ENCODE measurements around the gene CFP.

Gene CFP

GRCh38 chrX:47597222-47597621 is 32.5 kb downstream of the CFP start:
- DNase-seq = no peak

- no peak for DNase-seq
Measured at GRCh38 chrX:47596256-47596655, 33.5 kb downstream of the CFP start.

- DNase-seq = no peak
Measured at GRCh38 chrX:47595716-47596251, 33.9 kb downstream of the CFP start.

- no peak for DNase-seq
Measured at GRCh38 chrX:47593522-47593921, 36.2 kb downstream of the CFP start.

GRCh38 chrX:47590984-47591383 is 38.7 kb downstream of the CFP start:
- no peak for DNase-seq

- DNase-seq = no peak
Measured at GRCh38 chrX:47587906-47588735, 41.6 kb downstream of the CFP start.

- DNase-seq = no peak
Measured at GRCh38 chrX:47587091-47587891, 42.4 kb downstream of the CFP start.

GRCh38 chrX:47586043-47586787 is 43.5 kb downstream of the CFP start:
- no peak for DNase-seq

- DNase-seq = no peak
Measured at GRCh38 chrX:47585273-47585672, 44.5 kb downstream of the CFP start.

- no peak for DNase-seq
Measured at GRCh38 chrX:47584714-47585113, 45.0 kb downstream of the CFP start.

GRCh38 chrX:47583240-47583861 is 46.4 kb downstream of the CFP start:
- no peak for DNase-seq

GRCh38 chrX:47581731-47582647 is 47.7 kb downstream of the CFP start, which contains the start of gene TIMP1:
Gene TIMP1 (plus strand): TSS chrX:47582436. CDS start chrX:47583416, 980 bp downstream.
- DNase-seq = no peak

- DNase-seq = no peak
Measured at GRCh38 chrX:47579537-47579936, 50.2 kb downstream of the CFP start.

- DNase-seq = no peak
Measured at GRCh38 chrX:47578692-47579091, 51.0 kb downstream of the CFP start.

GRCh38 chrX:47577901-47578300 is 51.8 kb downstream of the CFP start:
- DNase-seq = no peak

- no peak for DNase-seq
Measured at GRCh38 chrX:47577424-47577823, 52.3 kb downstream of the CFP start.

- no peak for DNase-seq
Measured at GRCh38 chrX:47576021-47576898, 53.5 kb downstream of the CFP start.

- DNase-seq = no peak
Measured at GRCh38 chrX:47574547-47575301, 55.0 kb downstream of the CFP start.

GRCh38 chrX:47574076-47574546 is 55.6 kb downstream of the CFP start:
- no peak for DNase-seq
